ENCODE results near the gene CYP2A13. TPM values are rescaled to one million over a fixed set of nuclear protein-coding genes. Genes with fewer than 3 reads are reported as not detected.
"Not testable (repeated sequence)": the region's sequence is repeated elsewhere in the genome, so short reads cannot be mapped to it uniquely, and the experiment has no call there.

Gene CYP2A13
- total RNA-seq, 1 experiment from 2014 or later = 0.48 TPM

DNA sequence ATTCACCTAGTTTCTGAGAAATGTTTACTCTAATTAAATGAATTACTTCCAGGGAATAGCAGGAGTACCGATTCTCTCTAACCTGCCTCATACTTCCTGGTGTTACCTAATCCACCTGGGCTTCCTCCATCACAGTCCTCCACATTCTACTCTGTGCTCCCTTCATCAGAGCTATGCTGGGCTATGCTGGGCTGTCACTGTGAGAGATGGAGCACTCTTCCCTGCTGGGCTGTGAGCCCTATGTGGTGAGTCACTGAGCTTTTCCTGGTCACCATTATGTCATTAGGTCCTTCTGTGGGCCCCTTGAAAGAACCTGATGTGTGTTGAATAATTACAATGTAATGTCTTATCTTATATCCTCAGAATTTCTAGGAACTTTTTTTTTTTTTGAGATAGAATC is 43.2 kb upstream of the CYP2A13 start:
- H3K27ac Mint-ChIP-seq; H3K4me1 Mint-ChIP-seq; H3K27me3 Mint-ChIP-seq (ENCODE audit: low read depth); DNase-seq (ENCODE audit: low spot score); H3K4me3 Mint-ChIP-seq; H3K9me3 Mint-ChIP-seq; H3K36me3 Mint-ChIP-seq; ATAC-seq; CTCF ChIA-PET; POLR2A ChIA-PET: not testable (repeated sequence)
- TF ChIP-seq ZNF263 (CRISPR knock-in tag; IDR thresholded peaks at IDR 0.05; ENCODE audit: low read depth) = 0 out of 2 replicates have a peak, but pooled peaks have one; percentile 23

DNA sequence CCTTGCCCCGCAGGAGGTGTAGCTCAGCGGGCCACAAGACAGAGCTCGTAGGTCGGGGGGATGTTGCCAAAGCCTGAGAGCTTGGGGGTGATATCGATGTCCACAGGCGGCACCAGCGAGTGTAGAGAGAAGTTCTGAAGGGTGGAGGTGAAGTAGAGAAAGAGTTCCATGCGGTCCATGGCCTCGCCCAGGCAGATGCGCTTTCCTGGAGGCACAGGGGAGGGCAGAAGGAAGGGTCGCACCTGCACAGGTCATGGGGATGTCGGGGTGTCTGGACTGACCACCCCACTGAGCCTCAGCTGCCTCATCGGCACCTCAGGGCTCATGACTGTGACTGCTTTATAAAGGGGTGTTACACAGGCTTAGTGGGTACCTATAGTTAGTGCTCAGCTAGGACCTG is 37.8 kb upstream of the CYP2A13 start:
- ChIA-PET POLR2A (no interaction called here), CTCF (no interaction called here)
- Mint-ChIP-seq H3K4me1 (peaks cover 4% of the 10 kb centered on the region; the same call in 1 of the 2 replicates), H3K9me3 (no peaks in the 10 kb centered on the region), H3K27me3 (ENCODE audit: low read depth) (peaks cover 12% of the 10 kb centered on the region), H3K36me3 (no peaks in the 10 kb centered on the region), H3K4me3 (no peak overlapping the region), H3K27ac (no peak overlapping the region)
- TF ChIP-seq, protein P1, sequence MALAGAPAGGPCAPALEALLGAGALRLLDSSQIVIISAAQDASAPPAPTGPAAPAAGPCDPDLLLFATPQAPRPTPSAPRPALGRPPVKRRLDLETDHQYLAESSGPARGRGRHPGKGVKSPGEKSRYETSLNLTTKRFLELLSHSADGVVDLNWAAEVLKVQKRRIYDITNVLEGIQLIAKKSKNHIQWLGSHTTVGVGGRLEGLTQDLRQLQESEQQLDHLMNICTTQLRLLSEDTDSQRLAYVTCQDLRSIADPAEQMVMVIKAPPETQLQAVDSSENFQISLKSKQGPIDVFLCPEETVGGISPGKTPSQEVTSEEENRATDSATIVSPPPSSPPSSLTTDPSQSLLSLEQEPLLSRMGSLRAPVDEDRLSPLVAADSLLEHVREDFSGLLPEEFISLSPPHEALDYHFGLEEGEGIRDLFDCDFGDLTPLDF (CRISPR knock-in tag; IDR thresholded peaks at IDR 0.05) = no peak
- no peak for TF ChIP-seq GRHL2 (CRISPR knock-in tag; IDR thresholded peaks at IDR 0.05; ENCODE audit: insufficient replicate concordance, severe bottlenecking)
- TF ChIP-seq, protein P2, sequence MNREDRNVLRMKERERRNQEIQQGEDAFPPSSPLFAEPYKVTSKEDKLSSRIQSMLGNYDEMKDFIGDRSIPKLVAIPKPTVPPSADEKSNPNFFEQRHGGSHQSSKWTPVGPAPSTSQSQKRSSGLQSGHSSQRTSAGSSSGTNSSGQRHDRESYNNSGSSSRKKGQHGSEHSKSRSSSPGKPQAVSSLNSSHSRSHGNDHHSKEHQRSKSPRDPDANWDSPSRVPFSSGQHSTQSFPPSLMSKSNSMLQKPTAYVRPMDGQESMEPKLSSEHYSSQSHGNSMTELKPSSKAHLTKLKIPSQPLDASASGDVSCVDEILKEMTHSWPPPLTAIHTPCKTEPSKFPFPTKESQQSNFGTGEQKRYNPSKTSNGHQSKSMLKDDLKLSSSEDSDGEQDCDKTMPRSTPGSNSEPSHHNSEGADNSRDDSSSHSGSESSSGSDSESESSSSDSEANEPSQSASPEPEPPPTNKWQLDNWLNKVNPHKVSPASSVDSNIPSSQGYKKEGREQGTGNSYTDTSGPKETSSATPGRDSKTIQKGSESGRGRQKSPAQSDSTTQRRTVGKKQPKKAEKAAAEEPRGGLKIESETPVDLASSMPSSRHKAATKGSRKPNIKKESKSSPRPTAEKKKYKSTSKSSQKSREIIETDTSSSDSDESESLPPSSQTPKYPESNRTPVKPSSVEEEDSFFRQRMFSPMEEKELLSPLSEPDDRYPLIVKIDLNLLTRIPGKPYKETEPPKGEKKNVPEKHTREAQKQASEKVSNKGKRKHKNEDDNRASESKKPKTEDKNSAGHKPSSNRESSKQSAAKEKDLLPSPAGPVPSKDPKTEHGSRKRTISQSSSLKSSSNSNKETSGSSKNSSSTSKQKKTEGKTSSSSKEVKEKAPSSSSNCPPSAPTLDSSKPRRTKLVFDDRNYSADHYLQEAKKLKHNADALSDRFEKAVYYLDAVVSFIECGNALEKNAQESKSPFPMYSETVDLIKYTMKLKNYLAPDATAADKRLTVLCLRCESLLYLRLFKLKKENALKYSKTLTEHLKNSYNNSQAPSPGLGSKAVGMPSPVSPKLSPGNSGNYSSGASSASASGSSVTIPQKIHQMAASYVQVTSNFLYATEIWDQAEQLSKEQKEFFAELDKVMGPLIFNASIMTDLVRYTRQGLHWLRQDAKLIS (CRISPR knock-in tag; IDR thresholded peaks at IDR 0.05; ENCODE audit: borderline replicate concordance) = no peak
- TF ChIP-seq MXD4 (CRISPR knock-in tag; IDR thresholded peaks at IDR 0.05; ENCODE audit: borderline replicate concordance) = no peak
- TF ChIP-seq, protein P3, sequence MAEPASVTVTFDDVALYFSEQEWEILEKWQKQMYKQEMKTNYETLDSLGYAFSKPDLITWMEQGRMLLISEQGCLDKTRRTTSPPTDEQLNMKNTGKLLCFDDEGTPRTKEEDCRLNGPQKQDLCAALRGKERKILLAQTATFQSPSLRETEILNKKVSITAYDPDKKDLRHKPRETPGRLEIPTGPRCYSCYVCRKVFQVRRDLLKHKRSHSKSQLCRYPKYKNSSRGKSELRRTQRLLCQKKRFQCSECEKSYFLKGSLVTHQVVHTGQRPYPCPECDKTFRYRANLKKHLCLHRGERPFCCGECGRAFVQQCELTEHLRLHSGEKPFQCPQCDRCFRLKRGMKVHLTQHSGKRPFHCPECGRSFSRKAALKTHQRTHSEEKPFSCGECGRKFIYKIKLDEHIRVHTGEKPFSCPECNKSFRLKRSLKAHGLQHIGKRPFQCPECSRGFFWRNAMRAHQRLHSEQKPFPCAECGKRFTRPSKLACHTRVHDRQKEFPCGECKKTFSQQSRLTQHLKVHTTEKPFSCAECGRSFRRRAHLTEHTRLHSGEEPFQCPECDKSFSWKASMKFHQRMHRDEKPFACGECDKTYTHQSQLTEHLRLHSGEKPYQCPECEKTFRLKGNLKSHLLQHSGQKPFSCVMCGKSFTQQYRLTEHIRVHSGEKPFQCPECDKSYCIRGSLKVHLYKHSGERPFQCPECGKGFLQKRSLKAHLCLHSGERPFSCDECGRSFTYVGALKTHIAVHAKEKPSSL (CRISPR knock-in tag; conservative IDR thresholded peaks at IDR 0.05) = no peak
- no peak for TF ChIP-seq JUN (CRISPR knock-in tag; IDR thresholded peaks at IDR 0.05)
- TF ChIP-seq GTF2I (CRISPR knock-in tag; conservative IDR thresholded peaks at IDR 0.05) = no peak
- TF ChIP-seq, protein P4, sequence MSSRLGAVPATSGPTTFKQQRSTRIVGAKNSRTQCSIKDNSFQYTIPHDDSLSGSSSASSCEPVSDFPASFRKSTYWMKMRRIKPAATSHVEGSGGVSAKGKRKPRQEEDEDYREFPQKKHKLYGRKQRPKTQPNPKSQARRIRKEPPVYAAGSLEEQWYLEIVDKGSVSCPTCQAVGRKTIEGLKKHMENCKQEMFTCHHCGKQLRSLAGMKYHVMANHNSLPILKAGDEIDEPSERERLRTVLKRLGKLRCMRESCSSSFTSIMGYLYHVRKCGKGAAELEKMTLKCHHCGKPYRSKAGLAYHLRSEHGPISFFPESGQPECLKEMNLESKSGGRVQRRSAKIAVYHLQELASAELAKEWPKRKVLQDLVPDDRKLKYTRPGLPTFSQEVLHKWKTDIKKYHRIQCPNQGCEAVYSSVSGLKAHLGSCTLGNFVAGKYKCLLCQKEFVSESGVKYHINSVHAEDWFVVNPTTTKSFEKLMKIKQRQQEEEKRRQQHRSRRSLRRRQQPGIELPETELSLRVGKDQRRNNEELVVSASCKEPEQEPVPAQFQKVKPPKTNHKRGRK (CRISPR knock-in tag; IDR thresholded peaks at IDR 0.05; ENCODE audit: borderline replicate concordance) = no peak
- TF ChIP-seq SMAD4 (CRISPR knock-in tag; IDR thresholded peaks at IDR 0.05) = no peak
- TF ChIP-seq, protein P5, sequence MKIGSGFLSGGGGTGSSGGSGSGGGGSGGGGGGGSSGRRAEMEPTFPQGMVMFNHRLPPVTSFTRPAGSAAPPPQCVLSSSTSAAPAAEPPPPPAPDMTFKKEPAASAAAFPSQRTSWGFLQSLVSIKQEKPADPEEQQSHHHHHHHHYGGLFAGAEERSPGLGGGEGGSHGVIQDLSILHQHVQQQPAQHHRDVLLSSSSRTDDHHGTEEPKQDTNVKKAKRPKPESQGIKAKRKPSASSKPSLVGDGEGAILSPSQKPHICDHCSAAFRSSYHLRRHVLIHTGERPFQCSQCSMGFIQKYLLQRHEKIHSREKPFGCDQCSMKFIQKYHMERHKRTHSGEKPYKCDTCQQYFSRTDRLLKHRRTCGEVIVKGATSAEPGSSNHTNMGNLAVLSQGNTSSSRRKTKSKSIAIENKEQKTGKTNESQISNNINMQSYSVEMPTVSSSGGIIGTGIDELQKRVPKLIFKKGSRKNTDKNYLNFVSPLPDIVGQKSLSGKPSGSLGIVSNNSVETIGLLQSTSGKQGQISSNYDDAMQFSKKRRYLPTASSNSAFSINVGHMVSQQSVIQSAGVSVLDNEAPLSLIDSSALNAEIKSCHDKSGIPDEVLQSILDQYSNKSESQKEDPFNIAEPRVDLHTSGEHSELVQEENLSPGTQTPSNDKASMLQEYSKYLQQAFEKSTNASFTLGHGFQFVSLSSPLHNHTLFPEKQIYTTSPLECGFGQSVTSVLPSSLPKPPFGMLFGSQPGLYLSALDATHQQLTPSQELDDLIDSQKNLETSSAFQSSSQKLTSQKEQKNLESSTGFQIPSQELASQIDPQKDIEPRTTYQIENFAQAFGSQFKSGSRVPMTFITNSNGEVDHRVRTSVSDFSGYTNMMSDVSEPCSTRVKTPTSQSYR (CRISPR knock-in tag; IDR thresholded peaks at IDR 0.05) = no peak
- TF ChIP-seq ZNF263 (CRISPR knock-in tag; IDR thresholded peaks at IDR 0.05; ENCODE audit: low read depth) = no peak
- no peak for TF ChIP-seq FOXK1 (CRISPR knock-in tag; IDR thresholded peaks at IDR 0.05)
- no peak for TF ChIP-seq CREB1 (CRISPR knock-in tag; IDR thresholded peaks at IDR 0.05)
- no peak for TF ChIP-seq MYBL2 (CRISPR knock-in tag; IDR thresholded peaks at IDR 0.05)
- TF ChIP-seq NFATC4 (CRISPR knock-in tag; IDR thresholded peaks at IDR 0.05) = no peak
- TF ChIP-seq, protein P6, sequence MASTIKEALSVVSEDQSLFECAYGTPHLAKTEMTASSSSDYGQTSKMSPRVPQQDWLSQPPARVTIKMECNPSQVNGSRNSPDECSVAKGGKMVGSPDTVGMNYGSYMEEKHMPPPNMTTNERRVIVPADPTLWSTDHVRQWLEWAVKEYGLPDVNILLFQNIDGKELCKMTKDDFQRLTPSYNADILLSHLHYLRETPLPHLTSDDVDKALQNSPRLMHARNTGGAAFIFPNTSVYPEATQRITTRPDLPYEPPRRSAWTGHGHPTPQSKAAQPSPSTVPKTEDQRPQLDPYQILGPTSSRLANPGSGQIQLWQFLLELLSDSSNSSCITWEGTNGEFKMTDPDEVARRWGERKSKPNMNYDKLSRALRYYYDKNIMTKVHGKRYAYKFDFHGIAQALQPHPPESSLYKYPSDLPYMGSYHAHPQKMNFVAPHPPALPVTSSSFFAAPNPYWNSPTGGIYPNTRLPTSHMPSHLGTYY (CRISPR knock-in tag; IDR thresholded peaks at IDR 0.05) = no peak
- TF ChIP-seq, protein P7, sequence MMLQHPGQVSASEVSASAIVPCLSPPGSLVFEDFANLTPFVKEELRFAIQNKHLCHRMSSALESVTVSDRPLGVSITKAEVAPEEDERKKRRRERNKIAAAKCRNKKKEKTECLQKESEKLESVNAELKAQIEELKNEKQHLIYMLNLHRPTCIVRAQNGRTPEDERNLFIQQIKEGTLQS (CRISPR knock-in tag; conservative IDR thresholded peaks at IDR 0.05) = no peak
- no peak for TF ChIP-seq ETV6 (CRISPR knock-in tag; IDR thresholded peaks at IDR 0.05)
- TF ChIP-seq, protein P8, sequence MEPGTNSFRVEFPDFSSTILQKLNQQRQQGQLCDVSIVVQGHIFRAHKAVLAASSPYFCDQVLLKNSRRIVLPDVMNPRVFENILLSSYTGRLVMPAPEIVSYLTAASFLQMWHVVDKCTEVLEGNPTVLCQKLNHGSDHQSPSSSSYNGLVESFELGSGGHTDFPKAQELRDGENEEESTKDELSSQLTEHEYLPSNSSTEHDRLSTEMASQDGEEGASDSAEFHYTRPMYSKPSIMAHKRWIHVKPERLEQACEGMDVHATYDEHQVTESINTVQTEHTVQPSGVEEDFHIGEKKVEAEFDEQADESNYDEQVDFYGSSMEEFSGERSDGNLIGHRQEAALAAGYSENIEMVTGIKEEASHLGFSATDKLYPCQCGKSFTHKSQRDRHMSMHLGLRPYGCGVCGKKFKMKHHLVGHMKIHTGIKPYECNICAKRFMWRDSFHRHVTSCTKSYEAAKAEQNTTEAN (CRISPR knock-in tag; IDR thresholded peaks at IDR 0.05) = no peak
- no peak for DNase-seq (ENCODE audit: low spot score)
- no peak for ATAC-seq

Data from WTC11 (cell line).